Hematopoietic multipotent progenitor cell treated with erythropoietin and hydrocortisone succinate and interleukin-3 and kit ligand, for 4 days (in vitro differentiated cells): Measurements from ENCODE around the gene C3orf70.
"Not testable (repeated sequence)": the region's sequence is repeated elsewhere in the genome, so short reads cannot be mapped to it uniquely, and the experiment has no call there.

ENCODE experiments used
- DNase-seq: peaks from one replicate; pipeline ENCODE4 v3.0.0-alpha.2; 2015

C3orf70 gene

DNA sequence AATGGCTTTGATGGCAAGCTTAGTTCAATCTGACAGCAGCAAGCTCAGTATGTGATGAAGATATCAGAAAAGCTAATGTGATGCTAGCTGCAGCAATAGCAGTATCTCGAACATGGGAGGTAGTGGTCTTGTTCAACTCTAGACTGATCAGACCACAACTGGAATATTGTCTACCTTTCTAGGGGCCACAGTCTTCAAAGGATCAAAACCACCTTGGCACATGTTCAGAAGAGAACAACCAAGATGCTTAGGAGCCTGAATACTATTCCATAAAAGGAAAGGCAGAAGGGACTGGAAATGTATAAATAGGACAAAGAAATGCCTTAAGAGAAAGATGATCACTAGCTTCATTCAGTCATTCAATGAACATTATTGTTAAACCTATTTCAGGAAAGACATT lies 2.3 kb downstream of the C3orf70 start:
- DNase-seq = no peak

DNA sequence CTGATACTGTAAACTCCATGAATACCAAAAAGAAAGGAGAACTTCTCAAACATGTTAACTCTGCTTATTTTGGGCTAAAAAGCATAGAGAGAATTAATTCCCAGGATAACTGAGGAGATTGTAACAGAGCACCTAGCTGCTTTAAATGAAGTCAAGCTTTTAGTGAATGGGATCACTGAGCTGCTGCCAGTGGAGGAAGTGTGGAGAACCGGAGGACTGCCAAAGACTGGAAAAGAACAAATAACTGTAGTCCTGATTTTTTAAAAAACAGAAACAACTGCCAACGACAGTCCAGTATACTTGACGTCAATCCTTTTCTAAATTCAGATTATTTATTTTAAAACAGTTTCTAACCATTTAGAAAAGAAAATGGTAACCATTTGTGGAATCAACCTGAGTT lies 3.3 kb downstream of the C3orf70 start:
- DNase-seq = no peak

DNA sequence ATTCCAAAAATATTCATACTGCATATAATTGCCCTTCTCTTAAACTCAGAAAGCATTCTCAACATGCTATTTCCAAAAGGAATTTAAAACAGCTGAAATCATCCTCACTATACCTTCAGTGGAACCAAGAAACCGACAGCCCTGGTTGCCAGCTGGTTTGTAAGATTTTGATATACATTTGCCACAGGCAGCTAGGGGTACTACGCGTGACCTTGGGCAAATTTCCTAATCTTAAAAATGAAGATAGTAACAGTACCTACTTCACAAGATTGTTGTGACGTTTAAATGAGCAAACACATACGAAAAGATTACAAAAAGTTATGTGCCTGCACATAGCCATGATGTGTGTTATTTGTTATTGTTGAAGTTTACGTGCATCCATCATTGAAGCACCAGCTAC lies 7.3 kb downstream of the C3orf70 start:
- DNase-seq = no peak

DNA sequence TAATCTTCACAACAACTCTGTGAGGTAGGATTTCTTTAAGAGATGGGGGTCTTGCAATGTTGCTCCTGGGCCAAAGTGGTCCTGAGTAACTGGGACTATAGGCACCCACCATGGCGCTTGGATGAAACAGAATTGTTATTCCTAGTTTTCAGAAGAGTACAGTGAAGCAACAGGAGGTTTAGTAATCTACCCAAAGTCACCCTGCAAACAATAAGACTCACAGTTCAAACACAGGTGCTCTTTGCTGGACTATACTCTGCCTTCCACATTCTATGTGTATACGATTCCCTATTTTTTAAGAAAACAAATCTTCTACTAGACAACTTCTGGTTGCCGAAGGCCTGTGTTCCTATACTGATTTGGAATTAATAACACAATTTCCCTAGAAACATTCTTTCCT lies 8.1 kb downstream of the C3orf70 start:
- DNase-seq = no peak

DNA sequence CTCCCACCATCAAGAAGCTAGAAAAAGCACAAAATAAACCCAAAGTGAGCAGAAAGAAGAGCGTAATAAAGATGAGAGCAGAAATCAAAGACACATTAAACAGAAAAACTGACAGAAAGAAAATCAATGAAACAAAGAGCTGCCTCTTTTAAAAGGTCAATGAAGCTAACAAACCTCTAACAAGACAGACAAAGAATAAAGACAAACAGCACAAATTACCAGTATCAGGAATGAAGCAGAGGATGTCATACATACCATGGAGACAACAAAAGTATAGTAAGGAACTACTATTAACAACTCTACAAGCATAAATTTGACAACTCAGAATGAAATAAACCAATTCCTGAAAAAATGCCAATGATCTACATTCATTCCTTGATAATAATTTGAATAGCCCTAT lies 15.0 kb downstream of the C3orf70 start:
- no peak for DNase-seq

DNA sequence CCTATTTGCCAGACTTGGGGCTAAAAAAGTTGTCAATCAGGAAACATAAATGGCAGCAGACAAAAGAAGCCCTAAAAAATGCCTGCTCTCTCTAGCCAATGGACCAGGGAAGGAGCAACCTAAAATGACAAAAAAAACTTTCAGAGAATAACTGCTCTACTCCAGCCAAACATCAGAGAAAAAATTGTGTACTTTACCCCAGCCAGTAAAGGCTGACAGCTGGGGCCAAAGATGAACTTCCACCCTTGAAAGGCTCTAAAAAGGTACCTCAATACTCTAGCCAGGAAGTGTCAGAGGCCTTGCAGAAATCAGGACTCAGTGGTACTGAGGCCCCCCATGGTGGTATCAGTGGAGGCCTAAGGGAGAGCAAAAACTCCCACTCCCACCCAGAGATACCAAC lies 18.4 kb downstream of the C3orf70 start:
- no peak for DNase-seq

DNA sequence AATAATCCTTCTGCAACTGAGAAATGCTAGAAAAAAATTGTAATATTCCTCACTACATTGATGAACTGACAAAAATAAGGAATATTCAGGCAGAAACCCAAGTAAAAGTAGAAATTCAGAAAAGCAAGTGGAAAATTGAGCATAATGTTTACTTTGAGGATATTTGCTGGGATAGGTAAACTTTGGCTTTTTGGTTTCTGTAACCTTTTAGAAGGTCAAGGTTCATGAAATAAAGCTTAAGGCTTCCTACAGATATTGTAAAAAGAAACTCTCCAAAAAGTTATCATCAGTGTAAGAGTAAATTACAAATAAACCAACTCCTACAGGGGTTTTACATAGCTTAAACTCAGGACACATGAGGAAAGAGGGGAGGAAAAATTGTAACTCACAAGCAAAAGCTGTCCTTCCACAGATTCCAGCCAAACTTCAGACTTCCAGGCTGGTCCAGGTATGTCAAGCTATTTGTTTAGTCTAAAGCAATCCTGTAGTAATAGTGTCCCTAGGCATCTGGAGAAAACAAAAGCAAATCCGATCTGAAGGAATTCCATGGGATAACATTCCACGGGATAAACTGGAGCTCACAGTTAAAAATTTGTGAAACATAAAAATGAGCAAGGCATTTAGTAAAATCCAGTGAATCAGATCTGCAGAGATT lies 21.1 kb downstream of the C3orf70 start:
- no peak for DNase-seq

DNA sequence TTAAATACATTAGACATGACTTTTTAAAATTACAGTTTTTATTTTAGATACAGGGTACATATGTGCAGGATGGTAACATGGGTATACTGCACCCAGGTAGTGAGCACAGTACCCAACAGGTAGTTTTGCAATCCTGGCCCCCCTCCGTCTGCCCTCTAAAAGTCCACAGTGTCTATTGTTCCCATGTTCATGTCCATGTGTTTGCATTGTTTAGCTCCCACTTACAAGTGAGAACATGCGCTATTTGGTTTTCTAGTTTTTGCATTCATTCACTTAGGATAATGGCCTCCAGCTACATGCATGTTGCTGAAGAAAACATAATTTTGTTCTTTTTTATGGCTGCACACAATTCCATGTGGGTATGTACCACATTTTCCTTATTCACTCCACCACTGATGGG lies 23.8 kb downstream of the C3orf70 start:
- DNase-seq = no peak

DNA sequence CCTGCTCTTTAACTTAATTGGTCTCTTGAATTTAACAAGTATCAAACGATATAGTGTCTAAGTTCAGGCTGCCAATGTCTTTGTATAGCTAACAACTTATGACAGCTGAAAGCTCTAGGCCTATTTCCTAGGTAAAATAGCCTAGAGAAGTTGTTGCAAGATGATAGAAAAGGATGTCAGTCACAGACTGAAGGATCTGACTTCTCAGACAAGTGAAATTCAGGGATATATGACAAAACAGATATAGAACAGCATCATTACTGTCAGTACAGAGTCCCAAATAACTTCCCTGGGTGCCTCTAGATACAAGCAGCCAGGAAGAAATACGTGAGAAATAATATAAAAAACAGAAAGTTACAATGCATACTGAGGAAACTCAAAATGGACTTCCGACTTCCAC lies 26.7 kb downstream of the C3orf70 start:
- no peak for DNase-seq

DNA sequence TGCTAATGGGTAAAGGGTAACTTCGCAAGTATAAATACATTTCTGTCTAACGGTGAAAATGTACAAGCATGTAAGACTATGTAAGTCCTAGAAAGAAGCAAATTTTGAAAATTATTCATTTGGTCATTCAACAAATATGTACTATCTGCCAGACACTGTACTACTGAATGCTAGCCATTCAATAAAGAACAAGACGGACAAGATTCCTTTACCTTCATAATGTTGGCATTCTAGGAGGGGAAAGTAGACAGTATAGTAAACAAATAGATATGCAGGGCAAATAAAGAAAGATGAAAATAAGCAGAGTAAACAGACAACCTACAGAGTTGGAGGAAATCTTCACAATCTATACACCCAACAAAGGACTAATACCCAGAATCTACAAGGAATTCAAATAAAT lies 32.7 kb downstream of the C3orf70 start:
- no peak for DNase-seq

DNA sequence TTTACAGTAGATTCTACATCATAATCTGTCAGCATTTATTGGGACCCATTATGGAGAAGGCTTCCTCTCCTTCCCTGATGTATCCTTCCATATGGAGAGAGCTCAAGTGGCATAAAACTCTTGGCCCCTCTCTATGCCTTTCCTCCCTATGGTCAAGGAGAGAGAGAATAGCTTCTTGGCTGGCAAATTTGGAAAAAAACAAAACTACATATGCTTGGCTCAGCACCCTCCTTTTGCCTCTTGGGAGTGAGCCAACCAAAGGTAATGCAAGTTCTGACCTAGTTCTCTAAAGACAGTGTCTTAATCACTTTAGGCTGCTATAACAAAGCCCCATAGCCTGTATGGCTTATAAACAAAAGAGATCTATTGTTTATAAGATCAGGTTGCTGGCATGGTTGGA lies 37.5 kb downstream of the C3orf70 start:
- DNase-seq = no peak

DNA sequence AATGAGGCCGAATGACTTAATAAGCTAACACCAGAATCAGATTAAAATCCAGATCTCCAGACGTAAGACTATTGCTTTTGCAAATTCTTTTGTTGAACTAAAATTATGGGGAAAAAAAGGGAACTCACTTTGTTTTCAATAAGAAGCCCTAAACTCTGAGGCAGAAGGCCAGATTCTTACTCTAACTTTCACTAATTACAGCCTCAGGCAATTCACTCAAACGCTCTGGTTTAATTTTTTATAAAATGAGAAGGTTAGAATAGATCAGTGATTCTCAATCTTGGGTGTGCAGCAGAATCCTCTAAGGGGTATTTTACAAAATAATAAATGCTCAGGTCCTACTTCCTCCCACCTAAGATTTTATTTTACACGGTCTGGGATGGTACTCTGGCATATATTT lies 38.1 kb downstream of the C3orf70 start:
- DNase-seq = no peak

DNA sequence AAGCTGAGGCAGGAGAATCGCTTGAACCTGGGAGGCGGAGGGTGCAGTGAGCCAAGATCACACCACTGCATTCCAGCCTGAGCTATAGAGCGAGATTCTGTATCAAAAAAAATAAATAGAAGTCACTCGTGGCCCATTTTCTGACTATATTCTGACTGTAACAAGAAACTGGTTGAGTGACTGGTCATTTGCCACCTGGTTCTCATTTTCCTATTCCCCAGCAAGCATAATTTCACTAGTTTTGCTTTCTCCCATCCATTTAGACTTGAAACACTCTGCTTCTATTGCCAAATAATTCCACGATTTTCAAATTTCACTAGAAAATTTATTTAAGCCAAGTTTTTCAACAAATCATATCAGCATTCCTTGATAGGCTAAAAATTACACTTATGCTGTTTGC lies 40.7 kb downstream of the C3orf70 start:
- no peak for DNase-seq

DNA sequence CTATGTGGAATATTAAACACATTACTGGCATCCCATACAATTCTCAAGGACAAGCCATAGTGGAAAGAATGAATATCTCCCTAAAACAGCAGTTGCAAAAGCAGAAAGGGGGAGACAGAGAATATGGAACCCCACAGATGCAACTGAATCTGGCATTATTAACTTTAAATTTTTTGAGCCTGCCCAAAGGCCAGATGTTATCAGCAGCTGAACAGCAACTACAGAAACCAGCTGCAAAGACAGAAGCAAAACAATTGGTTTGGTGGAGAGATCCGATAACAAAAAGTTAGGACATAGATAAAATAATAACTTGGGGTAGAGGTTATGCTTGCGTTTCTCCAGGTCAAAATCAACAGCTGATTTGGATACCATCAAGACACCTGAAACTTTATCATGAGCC lies 43.8 kb downstream of the C3orf70 start:
- not testable (repeated sequence) for DNase-seq

DNA sequence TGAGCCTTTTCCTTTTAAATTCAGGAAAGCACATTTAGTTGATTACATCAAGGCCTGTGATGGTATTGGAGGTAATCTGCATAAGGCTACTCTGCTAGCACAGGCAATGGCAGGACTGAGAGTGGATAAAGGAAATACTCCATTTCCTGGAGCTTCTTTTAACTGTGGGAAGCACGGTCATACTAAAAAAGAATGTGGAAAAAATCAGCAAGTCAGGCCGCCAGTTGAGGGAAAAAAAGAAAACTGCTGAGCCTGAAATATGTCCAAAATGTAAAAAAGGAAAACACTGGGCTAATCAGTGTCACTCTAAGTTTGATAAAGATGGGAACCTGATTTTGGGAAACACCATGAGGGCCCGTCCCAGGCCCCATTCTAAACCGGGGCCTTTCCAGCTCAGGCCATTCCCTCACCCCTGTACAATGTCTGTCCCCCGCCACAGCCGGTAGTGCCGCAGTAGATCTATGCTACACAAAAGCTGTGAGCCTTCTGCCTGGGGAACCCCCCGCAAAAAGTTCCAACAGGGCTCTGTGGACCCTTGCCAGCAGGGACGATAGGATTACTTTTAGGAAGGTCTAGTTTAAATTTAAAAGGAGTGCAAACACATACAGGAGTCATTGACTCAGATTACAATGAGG lies 46.5 kb downstream of the C3orf70 start:
- DNase-seq = not testable (repeated sequence)

DNA sequence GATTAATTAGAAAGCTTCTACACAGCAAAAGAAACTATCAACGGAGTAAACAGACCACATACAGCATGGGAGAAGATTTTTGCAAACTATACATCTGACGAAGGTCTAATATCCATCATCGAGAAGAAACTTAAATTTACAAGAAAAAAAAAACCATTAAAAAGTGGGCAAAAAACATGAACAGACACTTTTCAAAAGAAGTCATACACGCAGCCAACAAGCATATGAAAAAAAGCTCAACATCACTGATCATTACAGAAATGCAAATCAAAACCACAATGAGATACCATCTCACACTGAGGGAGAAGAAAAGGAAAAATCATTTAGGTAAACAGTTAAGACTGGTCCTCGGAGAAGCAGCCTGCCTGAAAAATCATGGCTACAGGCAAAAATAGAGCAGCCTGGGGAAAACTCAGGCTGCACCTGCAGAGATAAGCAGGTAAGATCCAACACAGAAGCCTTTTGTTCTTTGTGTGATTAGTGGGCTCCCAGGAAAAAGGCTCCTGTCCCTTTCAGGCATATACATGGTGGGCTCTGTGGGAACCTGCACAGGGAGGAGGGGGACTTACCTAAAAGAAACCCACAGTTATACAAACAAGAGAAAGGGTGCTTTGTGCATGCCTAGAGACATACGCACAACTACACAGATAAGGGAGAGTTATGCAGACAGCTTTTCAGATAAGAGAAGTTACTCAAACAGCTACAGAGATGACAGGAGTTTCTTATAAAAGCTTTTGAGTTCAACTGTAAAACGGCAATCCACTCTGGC lies 49.3 kb downstream of the C3orf70 start:
- DNase-seq = no peak

DNA sequence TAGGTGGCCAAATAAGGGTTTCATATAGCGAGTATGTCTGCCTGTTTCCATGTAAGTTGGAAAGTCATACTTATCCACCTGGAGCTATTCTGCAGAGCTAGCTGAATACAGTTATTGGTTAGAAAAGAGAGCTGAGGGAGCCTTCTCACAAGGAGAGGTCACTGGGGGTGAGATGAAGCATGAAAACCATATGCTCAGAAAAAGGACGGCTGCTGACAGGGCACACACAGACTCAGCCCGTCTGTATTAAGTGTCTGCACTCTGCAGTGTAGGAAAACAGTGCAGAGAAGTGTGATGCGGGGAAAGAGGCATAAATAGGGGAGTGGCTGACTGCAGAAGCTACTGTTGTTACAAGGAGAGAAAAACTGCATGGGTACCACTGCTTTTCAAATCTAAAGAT lies 58.2 kb downstream of the C3orf70 start:
- no peak for DNase-seq

DNA sequence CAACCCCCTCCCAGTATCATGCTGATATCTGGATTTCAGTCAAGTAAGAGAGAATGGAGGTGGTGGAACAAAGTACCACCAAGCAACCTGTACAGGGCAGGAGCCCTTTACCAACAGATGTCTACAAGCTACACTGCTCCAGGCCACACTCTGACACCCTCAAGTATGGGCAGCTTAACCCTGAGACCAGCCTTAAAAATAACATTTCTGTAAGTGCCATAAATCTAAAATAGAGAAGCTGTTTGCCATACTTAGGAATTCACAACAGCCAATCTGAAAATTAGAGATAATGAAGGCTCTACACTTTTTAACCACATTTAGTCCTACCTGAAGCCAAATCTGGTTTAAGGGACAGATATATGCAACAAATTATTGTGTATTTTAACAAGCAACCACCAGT lies 59.7 kb downstream of the C3orf70 start:
- no peak for DNase-seq

DNA sequence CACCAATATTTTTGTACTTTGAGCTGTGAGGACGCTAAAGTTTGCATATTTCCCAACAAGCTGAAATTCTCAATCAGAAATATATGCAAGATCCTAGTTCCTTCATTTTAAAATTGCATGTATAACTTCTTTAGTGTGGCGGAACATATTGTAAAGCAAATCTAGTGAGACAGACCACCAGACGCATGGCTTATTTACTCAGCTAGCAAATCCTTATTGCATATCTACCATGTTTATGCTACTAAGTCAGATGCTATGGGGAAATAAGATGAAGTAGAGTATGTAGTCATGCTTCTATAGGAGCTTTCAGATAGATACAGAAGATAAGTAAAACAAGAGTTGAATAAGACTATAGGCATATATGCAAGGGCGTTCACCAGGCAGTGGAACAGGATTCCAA lies 62.0 kb downstream of the C3orf70 start:
- no peak for DNase-seq

DNA sequence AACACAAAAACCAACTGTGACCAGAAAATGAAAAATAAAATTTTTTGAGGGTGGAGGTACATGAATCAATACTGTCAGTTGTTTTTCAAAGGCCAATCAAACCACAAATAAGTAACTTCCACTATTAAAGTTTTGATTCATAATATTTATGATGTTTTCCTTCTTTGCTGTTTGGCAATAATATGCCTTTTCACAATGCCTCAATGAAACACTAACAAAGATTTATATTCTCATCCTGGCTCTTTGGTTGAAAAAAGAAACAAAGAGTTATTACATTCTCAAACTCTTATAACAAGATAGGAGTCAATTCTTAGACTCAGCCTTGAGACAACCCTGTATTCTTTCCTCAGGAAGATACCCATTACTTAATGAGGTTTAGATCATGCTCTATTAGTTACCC lies 63.1 kb downstream of the C3orf70 start:
- no peak for DNase-seq

DNA sequence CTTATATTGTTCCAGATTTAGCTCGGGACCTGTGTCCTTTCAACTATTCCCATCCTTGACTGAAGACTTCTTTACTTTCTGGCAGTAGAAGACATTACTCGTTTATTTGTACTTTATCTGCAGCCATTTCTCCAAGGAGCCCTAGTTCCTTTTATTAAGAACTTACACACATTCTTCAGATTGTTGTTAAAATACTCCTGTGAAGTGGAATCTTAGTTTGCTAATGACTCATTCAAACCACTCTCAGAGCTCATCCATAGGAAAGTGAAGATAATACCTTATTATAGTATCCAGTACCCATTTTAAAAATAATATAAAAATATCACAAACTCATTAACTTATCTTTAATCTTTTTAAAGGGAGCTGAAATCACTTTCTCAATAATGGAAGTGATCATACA lies 63.5 kb downstream of the C3orf70 start:
- DNase-seq = no peak

DNA sequence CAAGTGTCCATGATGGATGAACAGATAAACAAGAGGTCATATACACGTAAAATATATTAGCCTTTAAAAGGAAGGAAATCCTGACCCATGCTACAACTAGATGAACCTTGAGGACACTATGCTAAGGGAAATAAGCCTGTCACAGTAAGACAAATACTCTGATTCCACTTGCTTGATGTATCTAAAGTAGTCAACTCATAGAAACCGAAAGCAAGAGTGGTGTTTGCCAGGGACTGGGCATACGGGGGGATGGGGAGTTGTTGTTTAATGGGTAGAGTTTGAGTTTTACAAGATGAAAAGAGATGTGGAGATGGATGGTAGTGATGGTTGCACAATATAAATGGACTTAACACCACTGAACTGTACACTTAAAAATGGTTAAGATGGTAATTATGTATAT lies 65.4 kb downstream of the C3orf70 start:
- no peak for DNase-seq

DNA sequence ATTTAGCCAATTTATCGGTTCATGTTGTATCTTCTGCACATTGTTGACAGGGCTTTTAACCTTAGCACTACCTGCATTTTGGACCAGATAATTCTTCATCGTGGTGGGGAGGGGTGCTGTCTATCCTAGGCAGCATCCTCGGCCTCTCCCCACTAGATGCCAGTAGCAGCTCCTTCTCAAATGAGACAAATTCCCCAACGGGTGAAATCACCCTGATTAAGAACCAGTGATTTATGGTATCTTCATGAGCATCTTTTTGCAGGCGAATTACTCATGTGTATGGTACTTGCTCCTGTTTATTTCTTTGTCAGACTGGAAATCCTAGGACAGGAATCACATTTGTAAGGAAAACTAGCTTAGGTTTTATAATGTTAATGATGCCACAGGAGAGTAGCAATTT lies 68.0 kb downstream of the C3orf70 start:
- DNase-seq = no peak

DNA sequence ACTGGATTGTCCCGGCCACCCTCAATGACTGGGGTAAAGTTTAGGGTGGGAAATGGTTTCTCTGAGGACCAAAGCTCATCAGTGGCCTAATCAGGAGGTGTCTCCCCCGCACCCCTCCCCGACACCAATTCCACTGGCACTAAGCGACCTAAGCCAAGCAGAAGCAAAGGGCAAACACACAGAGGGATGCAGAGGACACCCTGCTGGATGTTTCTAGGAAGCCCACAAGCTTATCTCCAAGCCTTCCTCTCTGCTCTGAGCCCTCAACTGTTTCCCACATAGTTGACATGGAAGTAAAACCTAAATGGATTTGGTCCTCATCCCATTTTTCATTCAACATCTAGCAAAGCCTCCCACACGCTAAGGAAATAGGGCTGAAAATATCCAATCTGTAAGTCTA lies 68.5 kb downstream of the C3orf70 start:
- DNase-seq = no peak

DNA sequence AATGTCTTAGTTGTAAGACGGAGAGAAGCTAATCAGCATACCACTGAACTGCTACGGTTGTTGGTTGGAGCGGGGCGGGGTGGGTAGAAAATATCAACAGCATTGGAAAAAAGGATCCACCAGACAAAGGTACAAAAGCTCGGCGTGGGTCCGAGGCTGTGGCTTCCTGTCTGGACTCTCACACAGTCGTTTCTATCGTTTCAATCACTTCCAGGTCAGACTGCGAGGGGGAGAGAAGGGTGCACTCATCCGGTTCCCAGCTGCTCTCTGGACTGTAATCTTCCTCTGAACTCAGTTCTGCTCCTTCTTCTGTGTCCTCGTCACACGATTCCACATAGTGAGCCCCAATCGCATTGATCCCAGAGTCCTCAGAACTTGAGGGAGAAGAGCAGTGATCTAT lies 70.0 kb downstream of the C3orf70 start:
- no peak for DNase-seq
